ENCODE data around the gene UCK2.

The UCK2 gene

DNA sequence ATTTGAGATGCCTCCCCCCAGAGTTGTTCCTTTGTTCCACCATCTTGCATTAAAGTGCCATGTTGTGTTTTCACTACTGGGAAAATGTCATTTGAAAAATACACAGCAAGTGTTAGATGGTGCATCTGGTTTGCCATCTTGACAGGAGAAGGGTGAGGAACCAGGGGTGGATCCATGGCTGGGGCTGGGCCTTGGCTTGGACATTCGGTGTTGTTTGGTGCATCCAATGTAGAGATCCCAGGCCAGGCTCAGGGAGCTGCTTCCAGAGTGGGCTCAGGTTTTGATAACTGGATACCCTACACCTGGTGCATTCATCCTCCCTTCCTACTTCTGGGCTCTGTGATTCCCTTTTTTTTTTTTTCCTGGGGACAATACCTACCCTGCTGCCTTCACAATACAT, 103.5 kb downstream of the UCK2 start:
- in situ Hi-C loops (cut with HindIII; ENCODE audit: low sequenced_read_pairs): no loop called here
- H3K4me3 ChIP-seq (ENCODE audit: low read depth, low read length): no peak overlapping the region
- TF ChIP-seq CTCF (IDR thresholded peaks at IDR 0.05; ENCODE audit: low read depth, low read length, missing control alignments): no peak
- no peak for DNase-seq (ENCODE audit: low read depth)

- TF ChIP-seq CTCF (IDR thresholded peaks at IDR 0.05; ENCODE audit: low read depth, low read length, missing control alignments): no peak
- H3K4me3 ChIP-seq (ENCODE audit: low read depth, low read length): no peak overlapping the region
- DNase-seq (ENCODE audit: low read depth): no peak
- in situ Hi-C loops (cut with HindIII; ENCODE audit: low sequenced_read_pairs): no loop called here
These were observed 106.2 kb downstream of the UCK2 start for GRCh38 chr1:165933446-165934170.

DNA sequence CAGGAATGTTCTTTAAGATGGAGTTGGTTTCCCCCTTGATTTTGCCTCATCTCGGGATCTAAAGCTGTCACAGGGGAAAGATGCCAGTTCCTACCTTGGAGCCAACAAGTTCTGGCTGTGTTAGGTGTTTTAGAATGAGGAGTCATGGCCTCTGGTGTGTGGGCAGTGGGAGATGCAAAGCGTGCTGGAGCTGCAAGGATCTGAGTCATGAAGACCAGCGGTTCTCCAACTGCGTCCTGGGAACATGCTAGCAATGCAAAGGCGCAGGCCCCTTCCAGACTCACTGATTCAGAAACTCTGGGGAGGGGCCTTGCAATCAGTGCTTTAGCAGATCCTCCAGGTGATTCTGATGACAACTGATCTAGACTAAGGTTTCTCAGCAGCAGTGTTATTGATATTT, 109.1 kb downstream of the UCK2 start:
- TF ChIP-seq CTCF (IDR thresholded peaks at IDR 0.05; ENCODE audit: low read depth, low read length, missing control alignments): no peak
- no peak for DNase-seq (ENCODE audit: low read depth)
- no peak overlapping the region for H3K4me3 ChIP-seq (ENCODE audit: low read depth, low read length)
- in situ Hi-C loops (cut with HindIII; ENCODE audit: low sequenced_read_pairs): no loop called here

DNA sequence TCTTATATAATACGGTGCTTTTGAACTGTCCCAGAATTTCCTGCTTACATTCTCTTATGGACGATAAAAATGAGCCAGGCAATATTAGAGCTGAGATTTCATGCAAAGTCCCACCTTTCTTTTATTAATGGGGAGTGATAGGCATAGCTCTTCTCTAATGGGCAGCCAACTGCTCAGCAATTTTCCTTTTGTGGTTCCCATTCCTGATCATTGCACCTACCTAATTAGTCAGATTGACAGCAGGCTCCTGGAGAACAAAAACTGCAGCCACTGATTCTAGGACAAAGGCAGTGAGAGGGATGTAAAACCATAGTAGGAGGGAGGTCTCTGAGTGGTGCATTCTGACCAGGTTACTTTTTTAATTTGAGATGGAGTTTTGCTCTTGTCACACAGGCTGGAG, 110.4 kb downstream of the UCK2 start:
- in situ Hi-C loops (cut with HindIII; ENCODE audit: low sequenced_read_pairs): no loop called here
- TF ChIP-seq CTCF (IDR thresholded peaks at IDR 0.05; ENCODE audit: low read depth, low read length, missing control alignments): no peak
- no peak for DNase-seq (ENCODE audit: low read depth)
- no peak overlapping the region for H3K4me3 ChIP-seq (ENCODE audit: low read depth, low read length)

DNA sequence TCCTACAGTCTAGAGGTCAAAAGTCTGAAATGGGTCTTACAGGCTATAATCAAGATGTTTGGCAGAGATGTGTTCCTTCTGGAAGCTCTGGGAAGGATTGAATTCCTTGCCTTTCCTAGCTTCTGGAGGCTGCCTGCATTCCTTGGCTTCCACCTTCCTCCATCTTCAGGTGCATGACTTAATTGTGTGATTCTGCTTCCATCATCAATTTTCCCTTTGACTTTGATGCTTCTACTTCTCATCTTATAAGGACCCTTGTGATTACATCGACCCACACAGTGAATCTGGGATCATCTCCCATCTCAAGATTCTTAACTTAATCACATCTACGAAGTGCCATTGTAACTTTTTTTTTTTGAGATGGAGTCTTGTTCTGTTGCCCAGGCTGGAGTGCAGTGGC, 111.4 kb downstream of the UCK2 start:
- no peak for DNase-seq (ENCODE audit: low read depth)
- in situ Hi-C loops (cut with HindIII; ENCODE audit: low sequenced_read_pairs): no loop called here
- no peak for TF ChIP-seq CTCF (IDR thresholded peaks at IDR 0.05; ENCODE audit: low read depth, low read length, missing control alignments)
- H3K4me3 ChIP-seq (ENCODE audit: low read depth, low read length): no peak overlapping the region

DNA sequence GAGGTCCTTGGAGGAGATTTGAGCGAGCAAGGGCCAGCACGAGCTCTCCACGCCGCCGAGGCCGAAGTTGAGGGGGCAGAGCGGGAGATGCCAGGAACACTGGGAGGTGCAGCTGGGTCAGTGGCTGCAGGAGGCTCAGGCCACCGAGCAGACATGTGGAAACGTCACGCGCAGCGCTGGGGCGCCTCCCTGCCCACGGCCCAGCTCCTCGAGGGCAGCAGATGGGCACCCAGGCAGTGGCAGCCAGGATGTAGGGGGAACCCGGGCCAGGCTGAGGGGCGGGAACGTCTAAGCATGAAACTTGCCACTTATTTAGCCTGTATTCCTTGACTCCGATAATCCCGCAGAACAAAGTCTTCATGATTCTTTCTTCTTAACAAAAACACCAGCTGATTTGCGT, 114.1 kb downstream of the UCK2 start:
- in situ Hi-C loops (cut with HindIII; ENCODE audit: low sequenced_read_pairs): no loop called here
- H3K4me3 ChIP-seq (ENCODE audit: low read depth, low read length): no peak overlapping the region
- TF ChIP-seq CTCF (IDR thresholded peaks at IDR 0.05; ENCODE audit: low read depth, low read length, missing control alignments): no peak
- no peak for DNase-seq (ENCODE audit: low read depth)
